CD4-positive, alpha-beta T cell (primary cell): Measurements from ENCODE around the gene FOXN1. TPM values are rescaled to one million over a fixed set of nuclear protein-coding genes. Genes with fewer than 3 reads are reported as not detected.
"Not testable (repeated sequence)": the region's sequence is repeated elsewhere in the genome, so short reads cannot be mapped to it uniquely, and the experiment has no call there.

Experiments used
- ATAC-seq: fragments of 200-7000 bp; cut with Tn5 transposase; one replicate; pipeline ENCODE4 v1.10.0; 2022; ENCODE audit warnings: mild to moderate bottlenecking; ENCODE audit not compliant: poor library complexity
- CTCF ChIA-PET: fragments of 350-600 bp; sonication (Branson Sonifier 250); formaldehyde crosslinking; loops from one replicate; lab custom pipeline; 2021; ENCODE audit warnings: antibody characterized with exemption, inconsistent platforms; lab: Charles Lee
- POLR2A ChIA-PET: fragments of 350-600 bp; sonication (Branson Sonifier 250); formaldehyde crosslinking; loops from one replicate; lab custom pipeline; 2021; ENCODE audit warnings: antibody characterized with exemption, inconsistent platforms; lab: Charles Lee
- DNase-seq, 14 experiments: peaks; one replicate each; pipeline ENCODE4 v3.0.0-alpha.2; 2013 to 2020; ENCODE audit warnings: mixed read lengths in 2 of 14
- H3K27ac ChIP-seq, 2 donors: one replicate each; pipeline versions ENCODE4 v1.5.1 to v1.7.0; 2013; ENCODE audit warnings: low read length in 2 of 2, low read depth in 1 of 2, mild to moderate bottlenecking in 1 of 2
- H3K27me3 ChIP-seq, 2 experiments: 1 replicate in 1 of 2; 2 replicates in 1 of 2; pipeline versions ENCODE4 v1.6.1 to v1.7.0; 2013; ENCODE audit warnings: low read length in 2 of 2, control low read depth in 1 of 2, mild to moderate bottlenecking in 1 of 2, moderate library complexity in 1 of 2; ENCODE audit not compliant: insufficient read depth in 2 of 2, control insufficient read depth in 1 of 2
- H3K36me3 ChIP-seq: one replicate; pipeline ENCODE4 v1.6.1; 2013; ENCODE audit warnings: low read length, control low read depth; ENCODE audit not compliant: insufficient read depth
- H3K4me1 ChIP-seq: one replicate; pipeline ENCODE4 v1.6.1; 2013; ENCODE audit warnings: low read length, control low read depth; ENCODE audit not compliant: insufficient read depth
- H3K4me3 ChIP-seq: one replicate; pipeline ENCODE4 v1.5.1; 2013; ENCODE audit warnings: mild to moderate bottlenecking, low read length, moderate library complexity
- H3K9me3 ChIP-seq, 2 experiments: 1 replicate in 1 of 2; 2 replicates in 1 of 2; pipeline versions ENCODE4 v1.6.1 to v1.7.0; 2013; ENCODE audit warnings: low read length in 2 of 2, mild to moderate bottlenecking in 2 of 2, control low read depth in 1 of 2, moderate library complexity in 1 of 2; ENCODE audit not compliant: control insufficient read depth in 1 of 2, insufficient read depth in 1 of 2
- H3K27ac Mint-ChIP-seq: one replicate; pipeline ENCODE4 v1.8.0; 2020; ENCODE audit warnings: mixed read lengths
- H3K27me3 Mint-ChIP-seq: one replicate; pipeline ENCODE4 v1.8.0; 2021; ENCODE audit warnings: mixed read lengths
- H3K36me3 Mint-ChIP-seq: one replicate; pipeline ENCODE4 v1.8.0; 2021; ENCODE audit warnings: low read depth, mixed read lengths
- H3K4me1 Mint-ChIP-seq: one replicate; pipeline ENCODE4 v1.8.0; 2021; ENCODE audit warnings: low read depth, mixed read lengths
- H3K4me3 Mint-ChIP-seq: one replicate; pipeline ENCODE4 v1.8.0; 2020; ENCODE audit warnings: mild to moderate bottlenecking, mixed read lengths
- H3K9me3 Mint-ChIP-seq: one replicate; pipeline ENCODE4 v1.8.0; 2020; ENCODE audit warnings: mixed read lengths
- intact Hi-C, 2 experiments: fragments of 100-400 bp; cut with DNase I in 1 of 2; cut with micrococcal nuclease in 1 of 2; formaldehyde crosslinking; loops; one replicate each; pipeline versions ENCODE4 v1.15.1 to v1.9.0; 2023 to 2025; cut with DNase I, micrococcal nuclease
- total RNA-seq, 174 experiments: library from RNA in 2 of 174; stranded (reverse) in 2 of 174; gene quantifications; one replicate each; pipeline ENCODE4 v1.2.3 and lab custom pipeline; 2021 to 2026
- TF ChIP-seq, protein P1 (sequence below): fragments of 200-600 bp; IDR thresholded peaks from one replicate; pipeline ENCODE4 v1.8.0; 2022; ENCODE audit warnings: antibody characterized with exemption, mild to moderate bottlenecking

Gene FOXN1
- total RNA-seq, 2 experiments from 2014 or later, result not detected

DNA sequence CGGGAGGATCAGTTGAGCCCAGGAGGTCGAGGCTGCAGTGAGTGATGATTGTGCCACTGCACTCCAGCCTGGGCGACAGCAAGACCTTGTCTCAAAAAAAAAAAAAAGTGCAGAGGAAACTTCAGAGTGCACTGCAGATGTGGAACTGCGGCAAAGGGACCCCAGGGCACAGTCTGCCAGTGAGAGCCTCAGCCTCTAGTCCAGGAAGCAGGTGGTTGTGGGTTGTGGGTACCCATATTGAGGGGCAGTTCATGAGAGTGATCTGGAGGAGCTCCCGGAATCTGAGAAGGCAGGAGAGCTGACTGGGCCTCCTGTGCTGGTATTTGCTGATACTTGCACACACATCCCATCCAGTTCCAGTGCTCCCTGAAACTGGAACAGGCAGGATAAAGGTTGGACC, 13.1 kb downstream of the FOXN1 start:
- no peaks in the 10 kb centered on the region for H3K36me3 Mint-ChIP-seq
- ChIA-PET CTCF (no interaction called here), POLR2A (no interaction called here)
- no peaks in the 10 kb centered on the region for H3K9me3 Mint-ChIP-seq
- ATAC-seq, result no peak
- no peak overlapping the region for H3K27ac Mint-ChIP-seq
- no peak overlapping the region for H3K4me3 Mint-ChIP-seq
- H3K4me3 ChIP-seq, result no peak overlapping the region
- H3K9me3 ChIP-seq, result no peaks in the 10 kb centered on the region
- no peaks in the 10 kb centered on the region for H3K4me1 Mint-ChIP-seq
- intact Hi-C loops, result no loop called here
- TF ChIP-seq, protein P1, sequence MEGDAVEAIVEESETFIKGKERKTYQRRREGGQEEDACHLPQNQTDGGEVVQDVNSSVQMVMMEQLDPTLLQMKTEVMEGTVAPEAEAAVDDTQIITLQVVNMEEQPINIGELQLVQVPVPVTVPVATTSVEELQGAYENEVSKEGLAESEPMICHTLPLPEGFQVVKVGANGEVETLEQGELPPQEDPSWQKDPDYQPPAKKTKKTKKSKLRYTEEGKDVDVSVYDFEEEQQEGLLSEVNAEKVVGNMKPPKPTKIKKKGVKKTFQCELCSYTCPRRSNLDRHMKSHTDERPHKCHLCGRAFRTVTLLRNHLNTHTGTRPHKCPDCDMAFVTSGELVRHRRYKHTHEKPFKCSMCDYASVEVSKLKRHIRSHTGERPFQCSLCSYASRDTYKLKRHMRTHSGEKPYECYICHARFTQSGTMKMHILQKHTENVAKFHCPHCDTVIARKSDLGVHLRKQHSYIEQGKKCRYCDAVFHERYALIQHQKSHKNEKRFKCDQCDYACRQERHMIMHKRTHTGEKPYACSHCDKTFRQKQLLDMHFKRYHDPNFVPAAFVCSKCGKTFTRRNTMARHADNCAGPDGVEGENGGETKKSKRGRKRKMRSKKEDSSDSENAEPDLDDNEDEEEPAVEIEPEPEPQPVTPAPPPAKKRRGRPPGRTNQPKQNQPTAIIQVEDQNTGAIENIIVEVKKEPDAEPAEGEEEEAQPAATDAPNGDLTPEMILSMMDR, result no peak
- no peaks in the 10 kb centered on the region for H3K27me3 ChIP-seq
- DNase-seq, result no peak
- no peaks in the 10 kb centered on the region for H3K36me3 ChIP-seq
- no peaks in the 10 kb centered on the region for H3K4me1 ChIP-seq
- H3K27ac ChIP-seq, result no peak overlapping the region
- H3K27me3 Mint-ChIP-seq, result no peaks in the 10 kb centered on the region

DNA sequence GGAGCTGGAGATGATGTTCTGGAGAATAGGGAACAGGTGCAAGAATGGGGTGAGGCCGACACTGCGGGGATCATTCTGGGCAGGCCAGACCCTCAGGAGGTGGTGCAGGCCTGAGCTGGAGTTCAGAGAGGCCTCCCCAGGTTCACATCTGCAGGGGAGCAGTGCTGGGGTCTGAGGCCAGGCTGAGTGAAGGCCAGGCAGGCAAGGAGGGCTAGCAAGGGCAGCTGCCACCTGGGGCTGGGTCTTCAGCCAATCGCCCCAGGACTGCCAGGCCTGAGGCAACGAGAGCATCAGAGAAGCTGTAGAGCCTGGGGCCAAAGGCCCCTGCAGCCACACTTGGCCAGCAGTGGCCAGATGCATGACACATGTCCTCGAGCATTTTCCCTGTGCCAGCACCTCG, 14.5 kb downstream of the FOXN1 start:
- H3K27me3 Mint-ChIP-seq, result no peaks in the 10 kb centered on the region
- H3K4me1 ChIP-seq, result no peaks in the 10 kb centered on the region
- H3K4me3 ChIP-seq, result no peak overlapping the region
- no peak for DNase-seq
- no peak overlapping the region for H3K4me3 Mint-ChIP-seq
- intact Hi-C loops, result no loop called here
- H3K27me3 ChIP-seq, result no peaks in the 10 kb centered on the region
- ChIA-PET CTCF (no interaction called here), POLR2A (no interaction called here)
- H3K9me3 Mint-ChIP-seq, result no peaks in the 10 kb centered on the region
- TF ChIP-seq, protein P1, result no peak
- no peaks in the 10 kb centered on the region for H3K36me3 ChIP-seq
- H3K9me3 ChIP-seq, result no peaks in the 10 kb centered on the region
- H3K36me3 Mint-ChIP-seq, result no peaks in the 10 kb centered on the region
- H3K4me1 Mint-ChIP-seq, result no peaks in the 10 kb centered on the region
- no peak overlapping the region for H3K27ac ChIP-seq
- no peak overlapping the region for H3K27ac Mint-ChIP-seq
- no peak for ATAC-seq

DNA sequence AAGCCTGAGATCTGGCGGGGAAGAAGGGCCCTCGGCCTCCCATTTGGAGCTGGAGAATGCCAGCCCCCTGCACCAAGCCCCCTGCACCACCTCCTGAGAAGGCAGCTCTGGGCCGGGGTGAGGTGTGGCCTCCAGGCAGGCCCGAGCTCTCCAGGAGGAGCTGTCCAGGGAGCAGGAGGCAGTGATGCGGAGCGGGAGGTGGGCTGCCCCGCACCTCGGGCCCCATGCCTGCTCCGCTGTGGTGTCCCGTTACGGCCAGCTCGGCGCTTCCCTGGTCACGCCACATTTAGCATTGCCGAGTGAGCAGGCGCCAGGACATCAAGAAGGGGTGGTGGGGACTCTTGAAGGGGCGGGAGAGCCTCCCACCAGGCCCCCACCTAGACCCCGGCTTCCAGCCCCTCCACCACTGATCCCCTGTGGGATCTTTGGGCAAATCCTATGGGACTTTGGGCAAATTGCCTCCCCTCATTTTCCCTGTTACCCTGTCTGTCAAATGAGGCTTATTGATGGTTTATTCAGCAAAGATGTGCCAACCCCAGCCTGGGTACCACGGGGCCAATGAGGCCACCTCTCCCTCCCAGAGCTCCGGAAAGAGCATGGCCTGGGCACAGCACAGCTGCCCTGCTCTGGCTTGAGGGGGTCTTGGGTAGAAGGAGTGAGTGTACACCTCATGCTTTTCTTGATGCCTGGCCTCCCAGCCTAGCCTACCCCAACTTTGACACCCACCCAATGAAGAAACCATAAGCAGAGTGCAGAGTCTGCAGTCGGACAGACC, 15.3 kb downstream of the FOXN1 start:
- no peaks in the 10 kb centered on the region for H3K4me1 ChIP-seq
- TF ChIP-seq, protein P1, result no peak
- Mint-ChIP-seq H3K36me3 (no peaks in the 10 kb centered on the region), H3K9me3 (no peaks in the 10 kb centered on the region), H3K4me1 (no peaks in the 10 kb centered on the region), H3K27ac (no peak overlapping the region), H3K27me3 (no peaks in the 10 kb centered on the region), H3K4me3 (no peak overlapping the region)
- no peaks in the 10 kb centered on the region for H3K27me3 ChIP-seq
- POLR2A ChIA-PET, result no interaction called here
- no peak for DNase-seq
- CTCF ChIA-PET, result no interaction called here
- ATAC-seq, result no peak
- intact Hi-C loops, result no loop called here
- H3K36me3 ChIP-seq, result no peaks in the 10 kb centered on the region
- H3K4me3 ChIP-seq, result no peak overlapping the region
- H3K9me3 ChIP-seq, result no peaks in the 10 kb centered on the region
- H3K27ac ChIP-seq, result no peak overlapping the region

DNA sequence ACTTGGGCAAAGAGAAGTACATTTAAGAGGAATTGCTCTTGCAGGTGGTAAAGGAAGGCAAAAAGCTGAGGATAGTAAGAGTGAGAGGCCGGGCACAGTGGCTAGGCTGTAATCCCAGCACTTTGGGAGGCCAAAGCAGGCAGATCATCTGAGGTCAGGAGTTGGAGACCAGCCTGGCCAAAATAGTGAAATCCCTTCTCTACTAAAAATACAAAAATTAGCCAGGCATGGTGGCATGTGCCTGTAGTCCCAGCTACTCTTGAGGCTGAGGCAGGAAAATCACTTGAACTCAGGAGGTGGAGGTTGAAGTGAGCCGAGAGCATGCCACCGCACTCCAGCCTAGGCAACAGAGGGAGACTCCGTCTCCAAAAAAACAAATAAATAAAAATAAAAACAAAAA, 16.1 kb downstream of the FOXN1 start:
- DNase-seq, ATAC-seq, H3K4me1 ChIP-seq, H3K4me1 Mint-ChIP-seq, H3K27ac Mint-ChIP-seq, H3K4me3 Mint-ChIP-seq, H3K36me3 ChIP-seq, H3K9me3 ChIP-seq, H3K27me3 Mint-ChIP-seq, H3K27ac ChIP-seq, H3K4me3 ChIP-seq, H3K9me3 Mint-ChIP-seq, POLR2A ChIA-PET, H3K36me3 Mint-ChIP-seq, H3K27me3 ChIP-seq, intact Hi-C loops, CTCF ChIA-PET: not testable (repeated sequence)
